IMR-90 (cell line): ENCODE results near the gene ABCC5.

Experiments used
- CTCF ChIP-seq: conservative IDR thresholded peaks from 2 replicates; pipeline ENCODE4 v1.5.1; 2012; ENCODE audit warnings: mild to moderate bottlenecking, low read depth, low read length, improper control_type of control experiment
- FOS ChIP-seq: fragments of 150-350 bp; IDR thresholded peaks from 2 replicates; pipeline ENCODE4 v1.6.1; 2016; ENCODE audit warnings: low read depth, low read length
- MAZ ChIP-seq: IDR thresholded peaks from 2 replicates; pipeline ENCODE4 v1.6.1; 2012; ENCODE audit warnings: low read depth, mild to moderate bottlenecking, low read length, improper control_type of control experiment, moderate library complexity, borderline replicate concordance
- MXI1 ChIP-seq: IDR thresholded peaks from 2 replicates; pipeline ENCODE4 v1.6.1; 2012; ENCODE audit warnings: low read depth, mild to moderate bottlenecking, low read length, moderate library complexity, borderline replicate concordance
- POLR2A ChIP-seq: IDR thresholded peaks from 2 replicates; pipeline ENCODE4 v1.6.1; 2012; ENCODE audit warnings: mild to moderate bottlenecking, low read depth, low read length
- RFX5 ChIP-seq: IDR thresholded peaks from 2 replicates; pipeline ENCODE4 v1.8.0; 2012; ENCODE audit warnings: low read depth, mild to moderate bottlenecking, low read length, moderate library complexity
- SMC3 ChIP-seq: fragments of 150-350 bp; IDR thresholded peaks from 2 replicates; pipeline ENCODE4 v1.6.1; 2016; ENCODE audit warnings: low read depth, mild to moderate bottlenecking, antibody characterized with exemption, low read length, moderate library complexity

GRCh38 chr3:183884427-183885296 is 133.0 kb downstream of the ABCC5 start, which contains the start of gene PARL:
- TF ChIP-seq CTCF (peak; percentile 94), POLR2A (no peak), RFX5 (no peak), SMC3 (peak; percentile 54), MXI1 (peak; percentile 81; the same call in 1 of the 2 replicates), FOS (0 out of 2 replicates have a peak, but pooled peaks have one; percentile 3), MAZ (peak; percentile 76; the same call in 1 of the 2 replicates)
